Endothelial cell of umbilical vein (primary cell): ENCODE results near the gene PRR16. TPM values are rescaled to one million over a fixed set of nuclear protein-coding genes. Genes with fewer than 3 reads are reported as not detected.

Experiments
- BruUV-seq: library from RNA; stranded (reverse); fragments of 400-500 nt; replicated peaks from 2 replicates; lab custom pipeline; 2021; lab: Mats Ljungman, UMichigan
- CTCF ChIA-PET: fragments of 300-600, 350-600 bp; sonication (Branson Sonifier 250); formaldehyde crosslinking; loops from one replicate; lab custom pipeline; 2021; ENCODE audit warnings: antibody characterized with exemption, inconsistent platforms; lab: Charles Lee
- POLR2A ChIA-PET: fragments of 300-600, 350-600 bp; sonication (Branson Sonifier 250); formaldehyde crosslinking; loops from one replicate; lab custom pipeline; 2021; ENCODE audit warnings: antibody characterized with exemption, inconsistent platforms; lab: Charles Lee
- DNase-seq: peaks from one replicate; pipeline ENCODE4 v3.0.0-alpha.2; 2011; ENCODE audit warnings: low read depth, low spot score
- FAIRE-seq: peaks from 2 replicates; lab custom pipeline; 2011; peaks lifted over from hg19 to GRCh38; lab: Jason Lieb, UNC
- H2AFZ ChIP-seq: 2 replicates; pipeline ENCODE4 v1.6.0; 2012; ENCODE audit warnings: low read depth, low read length, control low read depth, inconsistent platforms
- H3K27ac ChIP-seq: 2 replicates; pipeline ENCODE4 v1.5.1; 2011; ENCODE audit warnings: low read depth, mild to moderate bottlenecking, control low read depth, low read length, moderate library complexity; ENCODE audit not compliant: insufficient read depth
- H3K27me3 ChIP-seq, 2 experiments: 2 replicates each; pipeline versions ENCODE4 v1.6.0 to v1.6.1; 2011; ENCODE audit warnings: low read length in 2 of 2, mixed read lengths in 1 of 2; ENCODE audit not compliant: control insufficient read depth in 2 of 2, insufficient read depth in 2 of 2
- H3K36me3 ChIP-seq, 2 experiments: 2 replicates in 1 of 2; 3 replicates in 1 of 2; pipeline ENCODE4 v1.5.1; 2011; ENCODE audit warnings: low read length in 2 of 2, mild to moderate bottlenecking in 1 of 2, moderate library complexity in 1 of 2; ENCODE audit not compliant: control insufficient read depth in 2 of 2, insufficient read depth in 2 of 2; ENCODE audit errors: extremely low read depth in 1 of 2
- H3K4me1 ChIP-seq: 3 replicates; pipeline ENCODE4 v1.5.1; 2011; ENCODE audit warnings: mild to moderate bottlenecking, low read length; ENCODE audit not compliant: control insufficient read depth, insufficient read depth; ENCODE audit errors: extremely low read depth
- H3K4me2 ChIP-seq: 2 replicates; pipeline ENCODE4 v1.6.1; 2011; ENCODE audit warnings: low read length, control low read depth, mixed read lengths; ENCODE audit not compliant: insufficient read depth
- H3K4me3 ChIP-seq, 3 experiments: fragments of 200-600 bp in 1 of 3; sonication (generic), shearing (Covaris generic) in 1 of 3; replicated peaks in 1 of 3; 2 replicates each; pipeline ENCODE4 v1.5.1; 2011 to 2016; ENCODE audit warnings: control low read depth in 3 of 3, low read length in 3 of 3, mild to moderate bottlenecking in 2 of 3, inconsistent platforms in 1 of 3, low read depth in 1 of 3, moderate library complexity in 1 of 3; ENCODE audit not compliant: insufficient read depth in 1 of 3
- H3K79me2 ChIP-seq: 2 replicates; pipeline ENCODE4 v1.6.0; 2012; ENCODE audit warnings: low read length, inconsistent platforms; ENCODE audit not compliant: control insufficient read depth, insufficient read depth
- H3K9ac ChIP-seq: replicated peaks from 2 replicates; pipeline ENCODE3; 2011; ENCODE audit warnings: low read length, control low read depth; ENCODE audit not compliant: insufficient read depth; ENCODE audit errors: extremely low read depth
- H3K9me1 ChIP-seq: replicated peaks from 3 replicates; pipeline ENCODE4 v1.6.0; 2011; ENCODE audit warnings: mild to moderate bottlenecking, low read length; ENCODE audit not compliant: control insufficient read depth, insufficient read depth; ENCODE audit errors: extremely low read depth
- H3K9me3 ChIP-seq: replicated peaks from 2 replicates; pipeline ENCODE4 v1.5.1; 2012; ENCODE audit warnings: low read length, inconsistent platforms; ENCODE audit not compliant: control insufficient read depth, insufficient read depth
- H4K20me1 ChIP-seq: replicated peaks from 2 replicates; pipeline ENCODE3; 2011; ENCODE audit warnings: mild to moderate bottlenecking, low read length; ENCODE audit not compliant: control insufficient read depth, insufficient read depth; ENCODE audit errors: extremely low read depth
- CTCF ChIP-seq, 2 donors: IDR thresholded peaks; 1 replicate in 1 of 2; 2 replicates in 1 of 2; pipeline ENCODE4 v1.5.1; 2011; ENCODE audit warnings: low read length in 2 of 2, mild to moderate bottlenecking in 2 of 2, moderate library complexity in 2 of 2, control low read depth in 1 of 2, inconsistent platforms in 1 of 2, low read depth in 1 of 2; ENCODE audit not compliant: insufficient read depth in 1 of 2; ENCODE audit errors: extremely low read depth in 1 of 2
- EZH2 ChIP-seq: IDR thresholded peaks from 2 replicates; pipeline ENCODE4 v1.6.1; 2012; ENCODE audit warnings: borderline replicate concordance, low read depth, mild to moderate bottlenecking, moderate library complexity, low read length, inconsistent platforms; ENCODE audit not compliant: severe bottlenecking
- FOS ChIP-seq: IDR thresholded peaks from 2 replicates; pipeline ENCODE4 v1.6.1; 2011; ENCODE audit warnings: mild to moderate bottlenecking, low read length, moderate library complexity, borderline replicate concordance; ENCODE audit not compliant: insufficient read depth
- GATA2 ChIP-seq: IDR thresholded peaks from 2 replicates; pipeline ENCODE4 v1.7.0; 2011; ENCODE audit warnings: low read depth, mild to moderate bottlenecking, moderate library complexity, mixed read lengths, low read length; ENCODE audit not compliant: insufficient read length, insufficient read depth
- JUN ChIP-seq: IDR thresholded peaks from 2 replicates; pipeline ENCODE4 v1.6.1; 2011; ENCODE audit warnings: borderline replicate concordance, low read depth; ENCODE audit not compliant: insufficient read length, insufficient read depth
- MAX ChIP-seq: IDR thresholded peaks from 2 replicates; pipeline ENCODE4 v1.6.1; 2011; ENCODE audit not compliant: insufficient read depth, insufficient read length
- MYC ChIP-seq: IDR thresholded peaks from one replicate; pipeline ENCODE4 v1.6.1; 2011; ENCODE audit warnings: mild to moderate bottlenecking, low read depth, low read length
- POLR2A ChIP-seq: IDR thresholded peaks from 2 replicates; pipeline ENCODE4 v1.6.1; 2012; ENCODE audit warnings: low read depth, mild to moderate bottlenecking, control low read depth, low read length
- POLR2AphosphoS5 ChIP-seq: IDR thresholded peaks from 2 replicates; pipeline ENCODE4 v1.6.1; 2012; ENCODE audit warnings: low read depth, mild to moderate bottlenecking, control low read depth, low read length, moderate library complexity; ENCODE audit not compliant: insufficient read depth
- dilution Hi-C: fragments of 300-500 bp; cut with MboI; formaldehyde crosslinking; loops from one replicate; pipeline ENCODE4 v1.15.0; 2019; ENCODE audit warnings: low sequenced_read_pairs; ENCODE audit not compliant: extremely low pct_ligation_motif_present
- intact Hi-C: fragments of 100-400 bp; cut with micrococcal nuclease; formaldehyde crosslinking; loops from one replicate; pipeline ENCODE4 v1.10.0; 2022
- polyA plus RNA-seq, 4 experiments: library from polyadenylated mRNA; depleted of rRNA in 3 of 4; stranded (reverse) in 3 of 4; unstranded in 1 of 4; fragments of >200 nt; gene quantifications; 2 replicates each; pipeline versions ENCODE4 v1.2.1 to v1.2.3, GENCODE V29; 2011 to 2012; ENCODE audit warnings: missing spikeins in 1 of 4
- total RNA-seq: library from RNA; stranded (reverse); gene quantifications from 2 replicates; pipeline ENCODE4 v1.2.3, GENCODE V29; 2021

The PRR16 gene
- total and polyA plus RNA-seq, 2 donors (not counting 3 experiments of a cell fraction or from before 2014, with no cell fraction given), result 0.91 to 1.2 TPM

- Histone ChIP-seq H3K4me1 (peaks cover 23% of the 10 kb centered on the region), H3K4me2 (no peak overlapping the region), H3K9ac (no peak overlapping the region), H3K36me3 (no peaks in the 10 kb centered on the region), H3K27me3 (no peaks in the 10 kb centered on the region), H3K27ac (no peak overlapping the region), H3K4me3 (no peak overlapping the region), H2AFZ (no peak overlapping the region), H4K20me1 (no peaks in the 10 kb centered on the region), H3K9me1 (no peaks in the 10 kb centered on the region), H3K79me2 (no peaks in the 10 kb centered on the region), H3K9me3 (no peaks in the 10 kb centered on the region)
- no peak for DNase-seq
- intact Hi-C loops, result no loop called here
- TF ChIP-seq POLR2A, result no peak
- no peak for TF ChIP-seq EZH2
- TF ChIP-seq MYC, result no peak
- no peak for TF ChIP-seq CTCF (IDR thresholded peaks at IDR 0.05; ENCODE audit: extremely low read depth in 1 of 2, insufficient read depth in 1 of 2, low read depth in 1 of 2, low read length in 2 of 2)
- TF ChIP-seq FOS, result no peak
- no peak for TF ChIP-seq GATA2
- TF ChIP-seq JUN, result no peak
- TF ChIP-seq MAX, result no peak
- TF ChIP-seq POLR2AphosphoS5, result no peak
- no TSS peak for BruUV-seq
- POLR2A ChIA-PET, result no interaction called here
- FAIRE-seq, result no peak
- CTCF ChIA-PET, result no interaction called here
- dilution Hi-C loops, result no loop called here
Measured at GRCh38 chr5:120442694-120443093, 21.4 kb upstream of the PRR16 start.
